ENCODE data around the gene PDE11A.

PDE11A gene

GRCh38 chr2:178074123-178075005 is 1.8 kb upstream of the PDE11A start:
- no peak for TF ChIP-seq ZFX (IDR thresholded peaks at IDR 0.05)
- no peak for TF ChIP-seq CTCF (conservative IDR thresholded peaks at IDR 0.05)

GRCh38 chr2:178072000-178072382 is 586 bp downstream of the PDE11A start:
- H3K27ac ChIP-seq = peak overlapping the region; percentile 31

More at GRCh38 chr2:178074123-178075005, 1.8 kb upstream of the PDE11A start:
- no peak overlapping the region for H3K27ac ChIP-seq

GRCh38 chr2:178070824-178071223 is 1.8 kb downstream of the PDE11A start:
- H3K27ac ChIP-seq = no peak overlapping the region
- no peak for TF ChIP-seq CTCF (conservative IDR thresholded peaks at IDR 0.05)

More at GRCh38 chr2:178072000-178072382, 586 bp downstream of the PDE11A start:
- TF ChIP-seq CTCF (conservative IDR thresholded peaks at IDR 0.05) = no peak
- TF ChIP-seq ZFX (IDR thresholded peaks at IDR 0.05) = no peak

GRCh38 chr2:178069551-178069950 is 3.0 kb downstream of the PDE11A start:
- no peak overlapping the region for H3K27ac ChIP-seq
- TF ChIP-seq ZFX (IDR thresholded peaks at IDR 0.05) (no peak), CTCF (conservative IDR thresholded peaks at IDR 0.05) (no peak)

- H3K27ac ChIP-seq = no peak overlapping the region
- no peak for TF ChIP-seq ZFX (IDR thresholded peaks at IDR 0.05)
These were observed 3.6 kb downstream of the PDE11A start for GRCh38 chr2:178068823-178069454.

- H3K27ac ChIP-seq = no peak overlapping the region
- TF ChIP-seq CTCF (conservative IDR thresholded peaks at IDR 0.05) (no peak), ZFX (IDR thresholded peaks at IDR 0.05) (no peak)
These were observed 5.5 kb downstream of the PDE11A start for GRCh38 chr2:178066890-178067669.

- no peak overlapping the region for H3K27ac ChIP-seq
- TF ChIP-seq CTCF (conservative IDR thresholded peaks at IDR 0.05) (no peak), ZFX (IDR thresholded peaks at IDR 0.05) (no peak)
These were observed 6.3 kb downstream of the PDE11A start for GRCh38 chr2:178066324-178066723.

Measured in C4-2B (cell line).